Left lung (tissue), 14 donors: ENCODE results near the gene PPP1R15A. TPM values are rescaled to one million over a fixed set of nuclear protein-coding genes. Genes with fewer than 3 reads are reported as not detected.
A peak's percentile ranks its signal among the peaks of the same experiment; 100 is the strongest.

Experiments used
- ATAC-seq: fragments of 200-7000 bp; cut with Tn5 transposase; one replicate; pipeline ENCODE4 v1.9.1; 2020; ENCODE audit warnings: moderate library complexity
- DNase-seq, 4 donors: peaks; one replicate each; pipeline ENCODE4 v3.0.0-alpha.2; 2013 to 2020
- H3K27ac ChIP-seq, 2 donors: fragments of 200-600 bp; sonication (generic) in 1 of 2; one replicate each; pipeline versions ENCODE4 v1.5.0 to v1.8.0; 2020 to 2021
- H3K27me3 ChIP-seq, 2 donors: fragments of 200-600 bp; sonication (generic) in 1 of 2; one replicate each; pipeline versions ENCODE4 v1.5.0 to v1.8.0; 2020 to 2021
- H3K36me3 ChIP-seq, 2 donors: fragments of 200-600 bp; sonication (generic) in 1 of 2; one replicate each; pipeline versions ENCODE4 v1.5.0 to v1.8.0; 2020 to 2021
- H3K4me1 ChIP-seq, 2 donors: fragments of 200-600 bp; one replicate each; pipeline ENCODE4 v1.8.0; 2021
- H3K4me3 ChIP-seq, 2 donors: fragments of 200-600 bp; sonication (generic) in 1 of 2; one replicate each; pipeline versions ENCODE4 v1.5.0 to v1.8.0; 2020 to 2021; ENCODE audit warnings: mild to moderate bottlenecking in 1 of 2
- H3K9me3 ChIP-seq, 2 donors: fragments of 200-600 bp; sonication (generic) in 1 of 2; one replicate each; pipeline versions ENCODE4 v1.5.0 to v1.8.0; 2020 to 2021
- CTCF ChIP-seq, 2 donors: fragments of 200-600 bp; sonication (generic) in 1 of 2; IDR thresholded peaks; one replicate each; pipeline versions ENCODE4 v1.5.0 to v1.8.0; 2021; ENCODE audit warnings: antibody characterized with exemption in 2 of 2
- intact Hi-C, 2 donors: fragments of 100-400 bp; cut with DNase I; formaldehyde crosslinking; loops; one replicate each; pipeline versions ENCODE4 v1.11.2 to v1.14.2; 2022
- long read RNA-seq, 12 donors: library from polyadenylated mRNA in 2 of 12; unstranded in 2 of 12; transcript quantifications; one replicate each; pipeline ENCODE4 v2.0.0 and lab custom pipeline, GENCODE V29; 2019 to 2026
- polyA plus RNA-seq, 6 donors: library from polyadenylated mRNA; unstranded; fragments of 120-200 nt; gene quantifications; one replicate each; pipeline ENCODE4 v1.2.1, GENCODE V29; 2013; ENCODE audit not compliant: insufficient read length in 6 of 6
- total RNA-seq, 2 donors: library from RNA; stranded (reverse); fragmentation: NEBNext Ultra II Directional; extraction: Animal tissue kit (Norgen Biotek cat#: 25700); gene quantifications; one replicate each; pipeline ENCODE4 v1.2.1, GENCODE V29; 2021
- donor health status: DM: no; HTN: yes; CAD: no.
- donor health status: DM: no; HTN: no; CAD: no.

The PPP1R15A gene
- total RNA-seq (10 to 100 TPM; 68.4 to 74.8 TPM), polyA plus RNA-seq (100 to 1,000 TPM in 1 of 6 donors, 10 to 100 TPM in 5; 36.3 to 110 (median 58.4) TPM)
- long read RNA-seq, donor 1, transcript PPP1R15A-202 (1 exons, 1,725 nt), result major isoform, 9 of 72 reads
- long read RNA-seq, donor 1, partial matches to known transcripts, result 61 of 72 reads
- long read RNA-seq, donor 1, other reads (novel, unspliced or antisense), result 0 of 72 reads
- long read RNA-seq, donor 2, transcript PPP1R15A-202 (1 exons, 1,725 nt), result major isoform, 23 of 89 reads
- long read RNA-seq, donor 2, partial matches to known transcripts, result 65 of 89 reads
- long read RNA-seq, donor 2, other reads (novel, unspliced or antisense), result 0 of 89 reads
- long read RNA-seq, donor 3, transcript PPP1R15A-201 (3 exons, 2,378 nt), result major isoform, 9 of 32 reads
- long read RNA-seq, donor 3, transcript PPP1R15A-202 (1 exons, 1,725 nt), result minor isoform, 8 of 32 reads
- long read RNA-seq, donor 3, partial matches to known transcripts, result 15 of 32 reads
- long read RNA-seq, donor 3, other reads (novel, unspliced or antisense), result 0 of 32 reads
- long read RNA-seq, donor 4, transcript PPP1R15A-201 (3 exons, 2,378 nt), result major isoform, 31 of 48 reads
- long read RNA-seq, donor 4, partial matches to known transcripts, result 13 of 48 reads
- long read RNA-seq, donor 4, other reads (novel, unspliced or antisense), result 2 of 48 reads
- long read RNA-seq, donor 5, transcript PPP1R15A-202 (1 exons, 1,725 nt), result major isoform, 9 of 49 reads
- long read RNA-seq, donor 5, partial matches to known transcripts, result 38 of 49 reads
- long read RNA-seq, donor 5, other reads (novel, unspliced or antisense), result 0 of 49 reads
- long read RNA-seq, donor 6, transcript PPP1R15A-201 (3 exons, 2,378 nt), result major isoform, 20 of 59 reads
- long read RNA-seq, donor 6, transcript PPP1R15A-202 (1 exons, 1,725 nt), result minor isoform, 8 of 59 reads
- long read RNA-seq, donor 6, partial matches to known transcripts, result 31 of 59 reads
- long read RNA-seq, donor 6, other reads (novel, unspliced or antisense), result 0 of 59 reads
- long read RNA-seq, donor 7, transcript PPP1R15A-201 (3 exons, 2,378 nt), result major isoform, 6 of 14 reads
- long read RNA-seq, donor 7, partial matches to known transcripts, result 6 of 14 reads
- long read RNA-seq, donor 7, other reads (novel, unspliced or antisense), result 0 of 14 reads
- long read RNA-seq, donor 8, transcript PPP1R15A-202 (1 exons, 1,725 nt), result major isoform, 18 of 69 reads
- long read RNA-seq, donor 8, transcript PPP1R15A-201 (3 exons, 2,378 nt), result minor isoform, 12 of 69 reads
- long read RNA-seq, donor 8, partial matches to known transcripts, result 39 of 69 reads
- long read RNA-seq, donor 8, other reads (novel, unspliced or antisense), result 0 of 69 reads
- long read RNA-seq, donor 9, partial matches to known transcripts, result 0 of 1 reads
- long read RNA-seq, donor 9, other reads (novel, unspliced or antisense), result 0 of 1 reads
- long read RNA-seq, donor 10, transcript PPP1R15A-201 (3 exons, 2,378 nt), result major isoform, 46 of 55 reads
- long read RNA-seq, donor 10, partial matches to known transcripts, result 7 of 55 reads
- long read RNA-seq, donor 10, other reads (novel, unspliced or antisense), result 2 of 55 reads
- long read RNA-seq, donor 11, result 0 reads
- long read RNA-seq, donor 12, transcript PPP1R15A-201 (3 exons, 2,378 nt), result minor isoform, 8 of 53 reads
- long read RNA-seq, donor 12, transcript PPP1R15A-202 (1 exons, 1,725 nt), result major isoform, 17 of 53 reads
- long read RNA-seq, donor 12, partial matches to known transcripts, result 28 of 53 reads
- long read RNA-seq, donor 12, other reads (novel, unspliced or antisense), result 0 of 53 reads

- intact Hi-C loops, result no loop called here
- DNase-seq (peak; percentile 98 to 99 (median 98)), ATAC-seq (peak; percentile 70)
- TF ChIP-seq CTCF (IDR thresholded peaks at IDR 0.05), result peak in 1 of 2 donors; percentile 56
- Histone ChIP-seq H3K27ac (peak within 1 kb of the TSS; percentile 99 to 100), H3K27me3 (no peaks in the 10 kb centered on the region), H3K4me3 (peak within 1 kb of the TSS; percentile 66 to 71), H3K36me3 (peaks cover 0 to 42% of the 10 kb centered on the region in 2 donors), H3K9me3 (no peaks in the 10 kb centered on the region), H3K4me1 (peaks cover 24 to 63% of the 10 kb centered on the region in 2 donors)
Observed at GRCh38 chr19:48872182-48872883, at the start of gene PPP1R15A. TSS of gene PPP1R15A (plus strand) at chr19:48872421. CDS start at chr19:48873234, 813 bp downstream.

- Histone ChIP-seq H3K27ac (no peak overlapping the region), H3K36me3 (no peaks in the 10 kb centered on the region), H3K9me3 (no peaks in the 10 kb centered on the region), H3K27me3 (no peaks in the 10 kb centered on the region), H3K4me3 (no peak overlapping the region), H3K4me1 (peaks cover 0 to 3% of the 10 kb centered on the region in 2 donors)
- intact Hi-C loops, result no loop called here
- ATAC-seq (no peak), DNase-seq (no peak)
- no peak for TF ChIP-seq CTCF (IDR thresholded peaks at IDR 0.05)
Observed at GRCh38 chr19:48822514-48822913, 49.7 kb upstream of the PPP1R15A start.

- no peak overlapping the region for H3K27ac ChIP-seq
- TF ChIP-seq CTCF (IDR thresholded peaks at IDR 0.05), result no peak
- no peaks in the 10 kb centered on the region for H3K27me3 ChIP-seq
- H3K4me3 ChIP-seq, result no peak overlapping the region
- no peaks in the 10 kb centered on the region for H3K9me3 ChIP-seq
- H3K4me1 ChIP-seq, result no peaks in the 10 kb centered on the region
- intact Hi-C loops, result no loop called here
- DNase-seq (no peak), ATAC-seq (peak; percentile 73)
- H3K36me3 ChIP-seq, result peaks cover 0 to 4% of the 10 kb centered on the region in 2 donors
Observed at GRCh38 chr19:48826606-48827020, 45.6 kb upstream of the PPP1R15A start.

DNA sequence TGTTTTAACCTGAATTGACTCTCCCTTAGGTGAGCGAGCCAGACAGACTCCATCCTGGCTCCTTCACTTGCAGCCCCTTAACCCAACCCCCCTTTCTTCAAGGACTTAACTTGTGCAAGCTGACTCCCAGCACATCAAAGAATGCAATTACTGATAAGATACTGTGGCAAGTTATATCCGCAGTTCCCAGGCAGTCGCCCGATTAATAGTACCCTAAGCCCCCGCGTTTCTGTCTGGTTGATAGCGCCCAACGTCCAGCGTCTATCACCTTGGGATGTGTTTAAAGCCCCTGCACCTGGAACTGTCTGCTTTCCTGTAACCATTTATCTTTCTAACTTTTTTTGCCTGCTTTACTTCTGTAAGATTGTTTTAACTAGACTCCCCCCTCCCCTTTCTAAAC, 42.1 kb upstream of the PPP1R15A start:
- H3K9me3 ChIP-seq, result no peaks in the 10 kb centered on the region
- no peak overlapping the region for H3K4me3 ChIP-seq
- no peak overlapping the region for H3K27ac ChIP-seq
- DNase-seq (no peak), ATAC-seq (no peak)
- no peaks in the 10 kb centered on the region for H3K4me1 ChIP-seq
- no peak for TF ChIP-seq CTCF (IDR thresholded peaks at IDR 0.05)
- peaks cover 0 to 14% of the 10 kb centered on the region in 2 donors for H3K36me3 ChIP-seq
- no peaks in the 10 kb centered on the region for H3K27me3 ChIP-seq
- intact Hi-C loops, result no loop called here
